Measurements from ENCODE around the gene IMPA2.

The IMPA2 gene

GRCh38 chr18:11991021-11991795, 9.9 kb downstream of the IMPA2 start:
- DNase-seq = no peak

GRCh38 chr18:11992096-11992790, 10.9 kb downstream of the IMPA2 start:
- DNase-seq = no peak

GRCh38 chr18:11993264-11993916, 12.1 kb downstream of the IMPA2 start:
- DNase-seq = no peak

- DNase-seq = no peak
These were observed 13.0 kb downstream of the IMPA2 start for GRCh38 chr18:11994336-11994702.

GRCh38 chr18:11994703-11995444, 13.6 kb downstream of the IMPA2 start:
- no peak for DNase-seq

GRCh38 chr18:11995445-11996189, 14.3 kb downstream of the IMPA2 start:
- DNase-seq = peak; percentile 25

- DNase-seq = no peak
These were observed 15.0 kb downstream of the IMPA2 start for GRCh38 chr18:11996190-11996754.

GRCh38 chr18:11996907-11997306, 15.6 kb downstream of the IMPA2 start:
- no peak for DNase-seq

GRCh38 chr18:11997466-11997865, 16.2 kb downstream of the IMPA2 start:
- DNase-seq = no peak

- DNase-seq = no peak
These were observed 16.9 kb downstream of the IMPA2 start for GRCh38 chr18:11998193-11998592.

GRCh38 chr18:11999429-11999828, 18.1 kb downstream of the IMPA2 start:
- DNase-seq = no peak

- no peak for DNase-seq
These were observed 18.9 kb downstream of the IMPA2 start for GRCh38 chr18:12000072-12000659.

GRCh38 chr18:12001421-12001820, 20.1 kb downstream of the IMPA2 start:
- DNase-seq = no peak

GRCh38 chr18:12003894-12004293, 22.6 kb downstream of the IMPA2 start:
- DNase-seq = no peak

- no peak for DNase-seq
These were observed 24.5 kb downstream of the IMPA2 start for GRCh38 chr18:12005538-12006487.

GRCh38 chr18:12006488-12006840, 25.2 kb downstream of the IMPA2 start:
- no peak for DNase-seq

GRCh38 chr18:12007063-12007462, 25.8 kb downstream of the IMPA2 start:
- no peak for DNase-seq

GRCh38 chr18:12008181-12008767, 27.0 kb downstream of the IMPA2 start:
- DNase-seq = no peak

GRCh38 chr18:12008842-12009580, 27.7 kb downstream of the IMPA2 start:
- no peak for DNase-seq

Measured in NCI-H2029 treated with DMSO at 0.1 percent for 48 hours (cell line).